SIG-M5 treated with dmso at 0.1 percent for 504 hours (cell line): ENCODE results near the gene PTPRS.
"Not testable (repeated sequence)": the region's sequence is repeated elsewhere in the genome, so short reads cannot be mapped to it uniquely, and the experiment has no call there.

Experiments
- DNase-seq: peaks from one replicate; lab custom pipeline; 2025; ENCODE audit not compliant: unreplicated experiment; lab: John Stamatoyannopoulos, UW

The PTPRS gene

DNA sequence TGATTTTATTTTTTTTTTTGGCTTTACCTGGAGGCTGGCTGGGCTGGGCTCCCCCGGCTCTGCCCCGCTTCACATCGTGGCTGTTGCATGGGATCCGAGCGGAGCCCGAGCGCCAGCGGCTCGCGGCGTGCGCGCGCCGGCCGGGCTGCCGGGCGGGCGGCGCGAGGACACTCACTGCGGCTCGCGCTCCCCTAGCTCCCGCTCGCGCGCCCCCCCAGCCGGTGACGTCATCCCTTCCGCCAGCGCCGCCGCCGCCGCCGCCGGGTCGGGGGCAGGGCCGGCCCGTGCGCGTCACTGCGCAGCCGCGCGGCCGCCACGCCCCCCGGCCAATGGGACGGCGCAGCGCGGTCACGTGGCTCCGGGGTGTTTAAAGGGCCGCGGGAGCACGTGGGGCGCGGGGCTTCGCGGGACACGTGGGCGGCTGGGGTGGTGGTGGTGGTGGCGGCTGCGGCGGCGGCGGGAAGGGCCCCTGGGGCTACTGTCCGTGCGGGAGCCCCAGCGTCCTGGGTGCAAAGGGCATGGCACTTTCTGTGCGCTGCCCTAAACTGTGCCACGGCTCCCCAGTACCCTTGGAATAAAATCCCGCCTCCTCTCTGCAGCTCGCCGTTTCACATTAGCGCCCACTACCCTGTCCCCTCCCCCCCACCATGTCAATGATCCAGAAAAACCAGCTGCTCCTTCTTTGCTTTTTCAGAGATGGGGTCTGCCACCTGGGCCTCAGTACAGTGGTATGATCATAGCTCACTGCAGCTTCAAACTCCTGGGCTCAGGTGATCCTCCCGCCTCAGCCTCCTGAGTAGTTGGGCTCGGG lies at the start of gene PTPRS:
Gene PTPRS, minus strand, starts transcription at position 176 of the 811 bp plus-strand sequence. CDS start 54,672 bp downstream, outside the sequence.
- no peak for DNase-seq

- no peak for DNase-seq
Observed at GRCh38 chr19:5389353-5389752, 48.7 kb upstream of the PTPRS start.

GRCh38 chr19:5387472-5387871 lies 46.9 kb upstream of the PTPRS start:
- DNase-seq: no peak

- no peak for DNase-seq
Observed at GRCh38 chr19:5386841-5387240, 46.2 kb upstream of the PTPRS start.

DNA sequence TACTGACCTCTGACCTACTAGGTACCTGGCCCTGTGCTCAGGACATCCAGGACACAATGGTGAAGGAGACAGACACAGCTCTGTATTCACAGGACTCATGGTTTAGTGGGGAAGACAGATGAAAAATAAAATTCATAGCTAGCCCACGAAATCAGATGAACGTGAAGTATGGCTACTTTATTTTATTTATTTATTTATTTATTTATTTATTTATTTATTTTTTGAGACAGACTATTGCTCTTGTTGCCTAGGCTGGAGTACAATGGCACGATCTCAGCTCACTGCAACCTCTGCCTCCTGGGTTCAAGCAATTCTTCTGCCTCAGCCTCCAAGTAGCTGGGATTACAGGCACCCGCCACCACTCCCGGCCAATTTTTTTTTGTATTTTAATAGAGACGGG lies 40.6 kb upstream of the PTPRS start:
- DNase-seq: not testable (repeated sequence)

GRCh38 chr19:5380215-5380919 lies 39.8 kb upstream of the PTPRS start:
- no peak for DNase-seq

- DNase-seq: no peak
Observed at GRCh38 chr19:5376928-5377327, 36.3 kb upstream of the PTPRS start.

GRCh38 chr19:5372572-5373200 lies 32.1 kb upstream of the PTPRS start:
- no peak for DNase-seq

DNA sequence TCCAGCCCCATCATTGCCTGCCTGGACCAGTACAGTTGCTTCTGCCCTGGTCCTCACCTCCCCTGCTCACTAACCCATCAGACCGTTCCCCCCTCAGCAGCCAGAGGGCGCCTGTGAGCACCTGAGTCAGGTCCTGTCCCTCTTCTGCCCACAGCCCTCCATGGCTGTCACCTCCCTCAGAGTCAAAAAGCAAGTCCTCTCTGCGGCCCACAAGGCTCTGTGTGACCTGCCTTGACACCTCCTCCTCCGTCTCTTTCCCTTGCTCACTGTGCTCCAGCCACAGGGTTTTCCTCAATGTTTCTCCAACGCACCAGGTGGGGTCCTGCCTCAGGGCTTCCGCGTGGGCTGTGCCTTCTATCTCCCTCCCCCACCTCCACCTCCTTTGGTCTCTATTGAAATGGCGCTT lies 29.4 kb upstream of the PTPRS start:
- no peak for DNase-seq

DNA sequence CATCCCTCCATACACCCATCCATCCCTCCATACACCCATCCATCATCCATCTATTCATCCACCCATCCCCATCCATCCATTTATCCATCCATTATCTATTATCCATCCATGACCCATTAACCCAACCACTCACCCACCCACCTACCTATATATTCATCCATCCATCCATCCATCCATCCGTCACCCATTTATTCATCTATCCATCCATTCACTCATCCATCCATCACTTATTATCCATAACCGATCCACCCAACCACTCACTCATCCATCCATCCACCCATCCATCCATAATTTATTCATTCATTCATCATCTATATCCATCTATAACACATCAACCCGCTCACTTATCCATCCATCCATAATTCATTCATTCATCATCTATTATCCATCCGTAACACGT lies 28.7 kb upstream of the PTPRS start:
- no peak for DNase-seq

DNA sequence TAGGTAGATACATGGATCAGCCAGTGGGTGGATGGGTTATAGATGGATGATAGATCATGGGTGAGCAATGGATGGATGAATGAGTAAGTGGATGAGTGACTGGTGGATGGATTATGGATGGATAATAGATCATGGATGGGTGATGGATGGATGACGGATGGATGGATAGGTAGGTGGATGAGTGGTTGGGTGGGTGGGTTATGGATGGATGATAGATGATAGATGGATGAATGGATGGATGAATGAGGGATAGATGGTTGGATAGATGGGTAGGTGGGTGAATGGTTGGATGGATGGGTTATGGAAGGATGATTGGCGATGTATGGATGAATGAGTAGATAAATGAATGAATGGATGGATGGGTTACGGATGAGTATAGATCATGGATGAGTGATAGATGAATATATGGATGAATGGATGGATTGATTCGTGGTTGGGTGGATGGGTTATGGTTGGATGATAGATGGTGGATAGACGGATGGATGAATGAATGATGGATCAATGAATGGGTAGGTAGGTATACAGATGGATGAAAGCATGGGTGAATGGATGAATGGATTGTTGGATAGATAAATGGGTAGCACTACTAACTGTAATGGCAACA lies 27.0 kb upstream of the PTPRS start:
- DNase-seq: no peak

- no peak for DNase-seq
Observed at GRCh38 chr19:5365905-5366304, 25.3 kb upstream of the PTPRS start.

DNA sequence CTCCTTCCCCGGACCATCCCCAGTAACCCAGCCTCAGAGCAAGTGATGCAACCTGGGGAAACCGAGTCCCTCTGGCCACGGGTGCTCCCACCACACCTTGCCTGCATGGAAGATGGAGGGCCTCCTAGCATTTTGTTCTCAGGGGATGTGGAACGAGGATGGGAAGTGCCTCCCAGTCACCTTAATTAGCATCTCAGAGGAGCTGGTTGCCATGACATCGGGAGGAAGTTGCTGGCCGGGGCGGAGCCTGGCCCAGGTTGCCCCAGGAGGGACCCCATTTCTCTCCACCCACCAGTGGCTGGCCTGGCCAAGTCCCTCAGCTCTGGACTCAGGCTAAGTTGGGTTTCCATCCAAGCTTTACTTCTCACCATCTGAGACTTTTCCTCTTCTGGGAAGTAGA lies 24.1 kb upstream of the PTPRS start:
- DNase-seq: no peak

- not testable (repeated sequence) for DNase-seq
Observed at GRCh38 chr19:5361839-5362238, 21.2 kb upstream of the PTPRS start.

GRCh38 chr19:5361407-5361806 lies 20.8 kb upstream of the PTPRS start:
- no peak for DNase-seq

DNA sequence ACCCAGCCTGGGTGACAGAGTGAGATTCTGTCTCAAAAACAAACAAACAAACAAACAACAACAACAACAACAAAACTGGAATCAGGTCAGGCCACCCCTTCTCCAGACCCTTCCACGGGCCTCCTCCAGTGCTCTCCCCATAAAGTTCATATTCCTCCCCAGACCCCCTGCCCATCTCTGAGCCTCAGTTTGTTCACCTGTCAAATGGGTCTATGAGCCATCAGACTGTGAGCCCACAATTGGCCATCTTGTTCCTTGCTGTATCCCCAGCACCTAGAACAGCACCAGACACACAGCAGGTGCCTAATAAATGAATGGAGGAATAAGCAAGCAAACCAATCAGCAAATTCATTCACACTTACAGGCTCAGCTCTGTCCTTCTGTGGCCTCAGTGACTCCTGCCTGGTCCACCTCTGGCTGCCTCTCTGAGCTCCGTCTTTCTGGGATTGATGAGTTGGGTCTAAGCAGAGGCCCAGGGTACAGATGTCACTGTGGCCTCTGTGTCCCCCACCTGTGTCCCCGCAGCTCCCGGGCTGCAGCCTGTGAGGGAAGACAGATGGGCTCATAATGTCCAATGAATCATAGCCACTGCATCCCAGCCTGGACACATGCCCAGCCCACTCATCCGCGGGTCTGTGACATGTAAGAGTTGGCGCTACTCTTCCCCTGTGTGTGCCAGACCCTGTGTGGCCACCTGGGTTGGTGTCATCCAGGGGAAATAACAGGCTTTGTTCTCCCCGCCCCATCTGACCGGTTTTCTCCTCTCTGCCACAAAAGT lies 19.6 kb upstream of the PTPRS start:
- no peak for DNase-seq

- no peak for DNase-seq
Observed at GRCh38 chr19:5358173-5358800, 17.7 kb upstream of the PTPRS start.

DNA sequence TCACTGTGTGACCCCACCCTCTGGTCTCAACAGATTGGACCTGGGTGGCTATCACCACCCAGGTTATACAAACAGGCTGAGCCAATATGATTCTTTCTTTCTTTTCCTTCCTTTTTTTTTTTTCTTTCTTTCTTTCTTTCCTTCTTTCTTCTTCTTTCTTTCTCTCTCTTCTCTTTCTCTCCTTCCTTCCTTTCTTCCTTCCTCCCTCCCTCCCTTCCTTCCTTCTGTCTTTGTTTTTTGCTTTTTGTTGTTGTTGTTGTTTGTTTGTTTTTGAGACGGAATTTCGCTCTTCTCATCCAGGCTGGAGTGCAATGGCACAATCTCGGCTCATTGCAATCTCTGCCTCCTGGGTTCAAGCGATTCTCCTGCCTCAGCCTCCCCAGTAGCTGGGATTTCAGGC lies 17.0 kb upstream of the PTPRS start:
- no peak for DNase-seq

- no peak for DNase-seq
Observed at GRCh38 chr19:5356918-5357317, 16.3 kb upstream of the PTPRS start.

DNA sequence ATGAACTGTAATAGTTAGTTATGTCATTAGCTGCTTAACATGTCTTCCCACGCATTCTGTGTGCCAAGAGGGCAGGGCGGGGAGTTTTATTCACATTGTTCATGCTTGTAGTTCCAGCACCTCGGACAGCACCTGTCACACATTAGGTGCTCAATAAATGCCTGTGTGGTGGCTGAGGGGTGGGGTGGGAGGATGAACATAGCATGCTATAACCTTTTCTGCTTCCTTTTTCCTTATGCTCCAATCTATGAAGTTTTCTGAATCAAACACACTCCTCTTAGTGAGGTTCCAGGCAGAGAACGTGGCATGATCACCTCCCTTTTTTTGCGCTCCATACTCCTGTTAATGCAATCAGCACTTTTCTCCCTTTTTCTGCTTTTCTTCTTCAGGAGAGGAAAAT lies 15.8 kb upstream of the PTPRS start:
- no peak for DNase-seq
